ENCODE data around the gene XPNPEP1. TPM values are rescaled to one million over a fixed set of nuclear protein-coding genes. Genes with fewer than 3 reads are reported as not detected.

Gene XPNPEP1
- total RNA-seq, 3 donors from 2014 or later (not counting 1 experiment from before 2014, with no cell fraction given): 102 to 118 (median 106) TPM

DNA sequence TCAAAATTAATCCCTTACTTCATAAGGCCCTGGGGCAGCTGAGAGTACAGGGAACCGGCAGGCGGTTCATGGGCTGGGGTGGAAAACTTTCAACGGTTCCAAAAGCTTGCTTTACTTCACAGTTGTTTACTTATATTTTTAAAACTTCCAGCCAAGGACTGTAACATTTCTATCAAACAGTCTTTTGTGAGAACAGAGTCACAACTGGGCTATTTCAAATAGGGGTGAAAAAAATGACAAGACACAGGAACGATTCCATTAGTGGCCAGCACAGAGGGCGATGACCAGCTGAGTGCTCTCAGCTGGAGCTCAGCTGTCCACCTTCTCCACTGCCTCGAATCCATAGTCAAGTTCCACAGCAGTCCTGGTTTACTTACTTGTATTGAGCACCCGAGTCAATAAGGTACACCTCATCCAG lies 48.2 kb downstream of the XPNPEP1 start:
- Mint-ChIP-seq H3K36me3 (peaks cover 19% of the 10 kb centered on the region), H3K4me3 (no peak overlapping the region), H3K9me3 (no peaks in the 10 kb centered on the region), H3K27ac (no peak overlapping the region), H3K27me3 (ENCODE audit: low read depth in 2 of 2) (no peaks in the 10 kb centered on the region), H3K4me1 (no peaks in the 10 kb centered on the region)
- WGBS (ENCODE audit: insufficient coverage): over 99% methylated on average over 7 of the region's 7 CpGs
- Histone ChIP-seq H3K27me3 (ENCODE audit: control insufficient read depth, insufficient read depth, low read length) (no peaks in the 10 kb centered on the region), H3K36me3 (ENCODE audit: control insufficient read depth, insufficient read depth, low read length) (peaks cover 64% of the 10 kb centered on the region), H3K27ac (ENCODE audit: low read length) (no peak overlapping the region), H3K4me3 (ENCODE audit: low read length) (no peak overlapping the region), H3K9me3 (ENCODE audit: control insufficient read depth, insufficient read depth, low read length) (no peaks in the 10 kb centered on the region), H3K4me1 (ENCODE audit: control insufficient read depth, insufficient read depth, low read length) (no peaks in the 10 kb centered on the region)
- DNase-seq (no peak), ATAC-seq (no peak)
- TF ChIP-seq, protein P1, sequence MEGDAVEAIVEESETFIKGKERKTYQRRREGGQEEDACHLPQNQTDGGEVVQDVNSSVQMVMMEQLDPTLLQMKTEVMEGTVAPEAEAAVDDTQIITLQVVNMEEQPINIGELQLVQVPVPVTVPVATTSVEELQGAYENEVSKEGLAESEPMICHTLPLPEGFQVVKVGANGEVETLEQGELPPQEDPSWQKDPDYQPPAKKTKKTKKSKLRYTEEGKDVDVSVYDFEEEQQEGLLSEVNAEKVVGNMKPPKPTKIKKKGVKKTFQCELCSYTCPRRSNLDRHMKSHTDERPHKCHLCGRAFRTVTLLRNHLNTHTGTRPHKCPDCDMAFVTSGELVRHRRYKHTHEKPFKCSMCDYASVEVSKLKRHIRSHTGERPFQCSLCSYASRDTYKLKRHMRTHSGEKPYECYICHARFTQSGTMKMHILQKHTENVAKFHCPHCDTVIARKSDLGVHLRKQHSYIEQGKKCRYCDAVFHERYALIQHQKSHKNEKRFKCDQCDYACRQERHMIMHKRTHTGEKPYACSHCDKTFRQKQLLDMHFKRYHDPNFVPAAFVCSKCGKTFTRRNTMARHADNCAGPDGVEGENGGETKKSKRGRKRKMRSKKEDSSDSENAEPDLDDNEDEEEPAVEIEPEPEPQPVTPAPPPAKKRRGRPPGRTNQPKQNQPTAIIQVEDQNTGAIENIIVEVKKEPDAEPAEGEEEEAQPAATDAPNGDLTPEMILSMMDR (IDR thresholded peaks at IDR 0.05): no peak
- intact Hi-C loops (cut with micrococcal nuclease): no loop called here

DNA sequence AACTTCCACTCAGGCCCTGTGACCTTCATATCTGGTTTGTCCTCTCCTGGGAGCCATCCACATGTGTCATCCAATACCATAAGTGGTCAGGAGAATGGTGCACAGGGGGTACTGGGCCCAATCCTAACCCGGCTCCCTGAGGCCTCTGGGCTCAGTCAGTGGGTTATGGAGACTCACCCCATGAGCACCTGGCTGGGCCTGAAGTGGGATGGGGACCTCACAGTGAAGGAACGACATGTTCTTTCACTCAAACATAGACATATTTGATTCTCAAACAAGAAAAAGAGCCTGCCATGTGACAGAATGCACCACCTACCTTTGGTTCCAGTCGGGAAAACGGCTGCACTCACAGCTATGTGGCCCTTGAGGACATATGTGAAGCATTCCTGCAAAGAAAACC lies 51.8 kb downstream of the XPNPEP1 start:
- peaks cover 21% of the 10 kb centered on the region for H3K36me3 Mint-ChIP-seq
- no peaks in the 10 kb centered on the region for H3K4me1 Mint-ChIP-seq
- intact Hi-C loops (cut with micrococcal nuclease): no loop called here
- H3K27me3 Mint-ChIP-seq (ENCODE audit: low read depth in 2 of 2): no peaks in the 10 kb centered on the region
- Histone ChIP-seq H3K4me3 (ENCODE audit: low read length) (no peak overlapping the region), H3K27ac (ENCODE audit: low read length) (no peak overlapping the region), H3K9me3 (ENCODE audit: control insufficient read depth, insufficient read depth, low read length) (no peaks in the 10 kb centered on the region), H3K36me3 (ENCODE audit: control insufficient read depth, insufficient read depth, low read length) (peaks cover 80% of the 10 kb centered on the region), H3K4me1 (ENCODE audit: control insufficient read depth, insufficient read depth, low read length) (no peaks in the 10 kb centered on the region), H3K27me3 (ENCODE audit: control insufficient read depth, insufficient read depth, low read length) (no peaks in the 10 kb centered on the region)
- 99% methylated on average over 4 of the region's 4 CpGs for WGBS (ENCODE audit: insufficient coverage)
- no peak overlapping the region for H3K27ac Mint-ChIP-seq
- no peak for DNase-seq
- TF ChIP-seq, protein P1 (IDR thresholded peaks at IDR 0.05): no peak
- H3K4me3 Mint-ChIP-seq: no peak overlapping the region
- H3K9me3 Mint-ChIP-seq: no peaks in the 10 kb centered on the region
- ATAC-seq: no peak

DNA sequence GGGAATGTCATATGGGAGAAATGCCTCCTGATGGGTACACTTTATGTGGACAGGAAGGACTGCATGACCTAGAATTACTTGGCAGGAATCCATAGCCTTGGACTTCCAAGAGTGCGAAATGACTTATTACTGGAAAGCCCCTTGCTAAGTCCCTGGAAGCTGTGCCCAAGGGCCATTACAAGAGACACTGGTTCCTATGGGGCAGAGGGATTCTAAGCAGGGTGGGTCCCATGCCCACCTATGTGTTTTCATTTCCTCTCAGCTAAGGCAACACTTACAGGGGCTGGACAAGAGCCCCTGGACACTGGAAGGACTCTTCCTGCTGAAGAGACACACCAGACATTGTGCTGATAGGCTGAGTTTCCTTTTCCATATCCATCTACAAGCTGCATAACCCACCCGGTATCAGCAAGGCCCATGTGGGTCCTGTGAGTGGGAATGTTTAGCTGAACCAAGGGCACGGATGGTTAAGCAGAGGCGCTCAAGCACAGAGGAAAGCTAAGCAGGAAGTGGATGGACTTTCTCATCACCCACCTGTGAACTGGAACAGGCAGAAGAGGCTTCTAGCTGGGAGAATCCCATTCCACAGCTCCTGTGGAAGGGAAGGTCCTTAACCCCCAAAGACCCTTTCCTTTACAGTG lies 56.2 kb downstream of the XPNPEP1 start:
- Histone ChIP-seq H3K4me3 (ENCODE audit: low read length) (no peak overlapping the region), H3K27ac (ENCODE audit: low read length) (no peak overlapping the region), H3K27me3 (ENCODE audit: control insufficient read depth, insufficient read depth, low read length) (no peaks in the 10 kb centered on the region), H3K4me1 (ENCODE audit: control insufficient read depth, insufficient read depth, low read length) (no peaks in the 10 kb centered on the region), H3K9me3 (ENCODE audit: control insufficient read depth, insufficient read depth, low read length) (peaks cover 3% of the 10 kb centered on the region), H3K36me3 (ENCODE audit: control insufficient read depth, insufficient read depth, low read length) (peaks cover 83% of the 10 kb centered on the region)
- Mint-ChIP-seq H3K27ac (no peak overlapping the region), H3K9me3 (peaks cover 2 to 8% of the 10 kb centered on the region in 2 donors), H3K4me1 (no peaks in the 10 kb centered on the region), H3K27me3 (ENCODE audit: low read depth in 2 of 2) (no peaks in the 10 kb centered on the region), H3K4me3 (no peak overlapping the region), H3K36me3 (peaks cover 36% of the 10 kb centered on the region)
- 100% methylated on average over 3 of the region's 4 CpGs for WGBS (ENCODE audit: insufficient coverage)
- TF ChIP-seq, protein P1 (IDR thresholded peaks at IDR 0.05): no peak
- intact Hi-C loops (cut with micrococcal nuclease): no loop called here
- ATAC-seq (no peak), DNase-seq (no peak)

Data from natural killer cell (primary cell).